Omental fat pad (tissue), 4 donors: ENCODE data around the gene TRAP1. TPM values are rescaled to one million over a fixed set of nuclear protein-coding genes. Genes with fewer than 3 reads are reported as not detected.

Experiments
- ATAC-seq: fragments of 150-250 bp; one replicate; pipeline ENCODE4 v1.9.1; 2016; ENCODE audit warnings: mild to moderate bottlenecking, moderate library complexity; ENCODE audit not compliant: low FRiP score
- DNase-seq: peaks from one replicate; pipeline ENCODE4 v3.0.0-alpha.2; 2019; ENCODE audit warnings: low spot score
- total RNA-seq, 4 donors: library from RNA; depleted of rRNA; stranded (reverse); fragments of >200 nt; gene quantifications; one replicate each; pipeline ENCODE4 v1.1.0, GENCODE V29; 2016
- TF ChIP-seq, protein P1 (sequence below), 3 donors: fragments of 450-650 bp; IDR thresholded peaks; one replicate each; pipeline ENCODE4 v1.5.1; 2016 to 2017; ENCODE audit warnings: antibody characterized with exemption in 3 of 3, mild to moderate bottlenecking in 3 of 3, moderate library complexity in 2 of 3

TRAP1 gene
- total RNA-seq, 4 donors from 2014 or later: 53.4 to 79.9 (median 70.5) TPM

DNA sequence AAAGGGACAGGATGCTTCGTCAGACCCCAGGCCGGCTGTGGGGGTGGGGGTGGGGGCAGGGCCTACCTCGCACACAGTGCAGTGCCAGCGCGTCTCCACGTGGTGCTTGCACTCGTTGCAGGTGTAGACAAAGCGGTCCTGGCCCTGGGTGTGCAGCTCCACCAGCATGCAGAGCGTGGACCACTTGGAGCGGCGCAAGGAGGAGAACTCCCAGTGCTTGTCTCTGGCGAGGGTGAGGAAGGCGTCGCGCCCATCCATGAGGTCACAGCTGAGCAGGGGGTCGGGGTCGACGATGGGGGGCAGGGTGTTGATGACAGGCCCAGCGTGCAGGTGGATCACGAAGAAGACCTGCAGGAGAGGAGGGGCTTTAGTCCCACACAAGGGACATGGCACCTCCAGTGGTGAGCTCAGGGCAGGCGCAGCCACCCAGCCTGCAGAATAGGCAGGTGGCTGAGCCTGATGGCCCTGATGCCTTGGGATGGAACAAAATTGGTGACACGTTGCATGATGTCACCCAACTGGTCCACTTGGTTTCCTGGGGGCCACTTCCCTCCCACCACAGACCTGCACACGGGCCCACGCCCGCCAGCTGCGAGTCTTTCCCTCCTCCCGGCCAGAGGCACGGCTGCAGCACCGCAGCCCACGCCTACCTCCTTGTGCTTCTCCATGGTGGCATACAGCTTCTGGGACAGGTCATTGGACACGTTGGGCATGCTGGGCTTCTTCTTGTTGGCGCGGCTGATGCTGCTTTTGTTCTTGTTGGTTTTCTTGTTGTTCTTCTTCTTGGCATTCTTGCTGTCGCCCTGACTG lies 14.0 kb upstream of the TRAP1 start:
- no peak for ATAC-seq
- DNase-seq: no peak
- TF ChIP-seq, protein P1, sequence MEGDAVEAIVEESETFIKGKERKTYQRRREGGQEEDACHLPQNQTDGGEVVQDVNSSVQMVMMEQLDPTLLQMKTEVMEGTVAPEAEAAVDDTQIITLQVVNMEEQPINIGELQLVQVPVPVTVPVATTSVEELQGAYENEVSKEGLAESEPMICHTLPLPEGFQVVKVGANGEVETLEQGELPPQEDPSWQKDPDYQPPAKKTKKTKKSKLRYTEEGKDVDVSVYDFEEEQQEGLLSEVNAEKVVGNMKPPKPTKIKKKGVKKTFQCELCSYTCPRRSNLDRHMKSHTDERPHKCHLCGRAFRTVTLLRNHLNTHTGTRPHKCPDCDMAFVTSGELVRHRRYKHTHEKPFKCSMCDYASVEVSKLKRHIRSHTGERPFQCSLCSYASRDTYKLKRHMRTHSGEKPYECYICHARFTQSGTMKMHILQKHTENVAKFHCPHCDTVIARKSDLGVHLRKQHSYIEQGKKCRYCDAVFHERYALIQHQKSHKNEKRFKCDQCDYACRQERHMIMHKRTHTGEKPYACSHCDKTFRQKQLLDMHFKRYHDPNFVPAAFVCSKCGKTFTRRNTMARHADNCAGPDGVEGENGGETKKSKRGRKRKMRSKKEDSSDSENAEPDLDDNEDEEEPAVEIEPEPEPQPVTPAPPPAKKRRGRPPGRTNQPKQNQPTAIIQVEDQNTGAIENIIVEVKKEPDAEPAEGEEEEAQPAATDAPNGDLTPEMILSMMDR (IDR thresholded peaks at IDR 0.05): no peak

DNA sequence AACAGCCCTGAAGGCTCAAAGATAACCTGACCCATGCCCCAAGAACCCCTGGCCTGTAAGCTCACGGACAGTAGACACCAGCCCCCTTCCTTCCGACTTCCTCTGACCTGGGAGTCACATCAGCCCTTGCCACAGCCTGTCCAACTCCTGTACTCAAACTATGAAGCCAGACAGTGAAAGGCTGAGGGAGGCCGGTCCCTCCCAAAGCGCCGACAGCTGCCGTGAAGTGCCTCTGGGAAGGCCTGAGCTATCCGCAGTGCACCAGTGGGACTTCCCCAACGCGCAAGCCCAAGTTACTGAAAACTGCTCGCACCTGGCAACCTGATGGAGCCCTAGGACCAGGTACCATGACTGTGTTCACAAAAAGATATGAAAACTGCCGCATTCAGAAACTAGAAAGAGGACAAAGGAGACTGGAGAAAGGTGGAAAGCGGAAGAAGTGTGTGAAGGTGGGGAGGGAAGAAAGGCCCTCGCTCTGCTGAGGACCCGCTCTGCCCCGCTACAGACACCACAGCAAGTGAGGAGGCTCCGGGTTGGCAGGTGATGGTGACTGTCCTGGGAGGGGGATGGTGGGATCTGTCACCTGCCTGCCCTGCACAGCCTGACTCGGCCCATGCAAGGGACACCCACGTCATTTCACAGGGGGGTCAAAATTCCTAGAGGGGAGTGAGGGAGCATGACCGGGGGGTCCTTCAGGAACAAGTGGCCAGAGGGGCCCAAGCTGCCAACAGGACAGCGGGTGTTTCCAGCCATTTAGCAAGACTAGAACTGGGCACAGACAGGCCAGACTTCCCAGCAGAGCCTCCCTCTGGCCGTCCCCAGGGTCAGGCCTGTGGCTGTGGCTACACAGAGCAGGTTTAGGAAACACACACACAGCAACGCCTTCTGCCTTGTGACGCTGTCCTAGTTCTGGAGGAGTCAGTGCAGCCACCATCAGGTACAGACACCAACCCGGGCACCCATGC lies 13.1 kb upstream of the TRAP1 start:
- TF ChIP-seq, protein P1 (IDR thresholded peaks at IDR 0.05): no peak
- ATAC-seq (no peak), DNase-seq (no peak)

DNA sequence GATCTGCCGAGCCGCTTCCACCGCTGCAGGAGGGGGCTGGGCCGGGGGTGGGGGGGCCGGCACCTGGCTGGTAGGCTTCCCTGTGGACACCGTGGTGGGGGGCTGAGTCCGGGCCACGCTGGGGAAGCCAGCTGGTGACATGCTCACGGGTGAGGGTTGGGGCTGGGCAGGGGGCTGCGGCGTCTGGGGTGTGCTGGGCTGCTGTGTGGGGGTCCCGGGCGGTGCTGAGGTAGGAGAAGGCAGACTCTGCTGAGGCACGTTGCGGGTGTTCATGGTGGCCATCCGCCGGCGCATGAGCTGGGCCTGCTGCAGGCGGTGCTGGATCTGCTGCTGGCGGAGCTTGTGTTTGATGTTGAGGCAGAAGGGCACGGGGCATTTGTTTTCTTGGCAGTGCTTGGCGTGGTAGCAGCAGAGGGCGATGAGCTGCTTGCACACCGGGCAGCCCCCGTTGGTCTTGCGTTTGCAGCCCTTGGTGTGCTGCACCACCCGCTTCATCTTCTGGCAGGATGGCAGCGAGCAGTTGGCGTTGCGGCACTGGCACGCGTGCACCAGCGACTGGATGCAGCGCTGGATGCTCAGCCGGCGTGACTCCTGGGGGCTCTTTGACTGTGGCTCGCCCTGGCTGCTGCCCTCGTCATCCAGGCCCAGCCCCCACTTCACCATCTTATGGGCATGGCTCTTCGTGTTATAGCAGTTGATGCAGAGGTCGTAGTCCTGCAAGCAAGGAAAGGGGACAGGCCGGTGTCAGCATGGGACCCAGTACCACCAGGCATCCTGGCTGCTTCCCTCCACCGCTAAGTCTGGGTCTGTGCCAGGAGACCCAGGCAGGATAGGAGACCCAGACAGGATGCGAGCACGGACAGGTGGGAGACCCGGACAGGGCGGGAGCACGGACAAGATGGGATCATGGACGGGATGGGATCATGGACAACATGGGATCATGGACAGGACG lies 12.1 kb upstream of the TRAP1 start:
- TF ChIP-seq, protein P1 (IDR thresholded peaks at IDR 0.05): no peak
- ATAC-seq (no peak), DNase-seq (no peak)

DNA sequence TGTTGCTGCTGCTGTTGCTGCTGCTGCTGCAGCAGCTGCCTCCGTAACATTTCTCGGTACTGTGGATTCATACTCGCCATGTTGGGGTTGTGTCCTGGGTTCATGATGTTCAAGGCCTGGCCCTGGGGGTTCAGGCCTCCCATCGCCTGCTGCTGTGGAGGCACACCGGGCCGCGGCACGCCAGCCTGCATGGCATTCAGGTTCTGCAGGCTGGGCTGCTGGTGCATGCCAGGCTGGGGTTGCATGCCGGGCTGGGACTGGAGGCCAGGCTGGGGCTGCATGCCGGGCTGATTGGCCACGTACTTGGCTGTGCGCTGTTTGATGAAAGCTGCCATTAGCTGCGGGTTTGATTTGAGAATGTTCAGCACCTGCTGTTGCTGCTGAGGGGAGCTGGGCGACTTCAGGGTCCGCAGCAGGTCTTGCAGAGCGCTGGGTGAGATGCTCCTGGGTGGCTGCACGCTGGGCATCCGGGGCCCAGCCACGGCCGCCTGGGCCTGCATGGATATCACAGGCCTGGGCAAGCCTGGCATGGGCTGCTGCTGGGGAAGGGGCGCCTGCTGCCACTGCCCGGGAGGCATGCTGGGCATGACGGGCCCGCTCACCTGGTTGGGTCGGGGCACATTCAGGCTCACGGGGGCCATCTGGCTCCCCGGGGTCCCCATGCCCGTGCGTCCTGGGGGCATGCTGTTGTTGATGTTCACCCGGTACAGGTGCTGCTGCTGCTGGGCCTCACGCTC lies 11.3 kb upstream of the TRAP1 start:
- TF ChIP-seq, protein P1 (IDR thresholded peaks at IDR 0.05): no peak
- ATAC-seq: no peak
- DNase-seq: no peak

DNA sequence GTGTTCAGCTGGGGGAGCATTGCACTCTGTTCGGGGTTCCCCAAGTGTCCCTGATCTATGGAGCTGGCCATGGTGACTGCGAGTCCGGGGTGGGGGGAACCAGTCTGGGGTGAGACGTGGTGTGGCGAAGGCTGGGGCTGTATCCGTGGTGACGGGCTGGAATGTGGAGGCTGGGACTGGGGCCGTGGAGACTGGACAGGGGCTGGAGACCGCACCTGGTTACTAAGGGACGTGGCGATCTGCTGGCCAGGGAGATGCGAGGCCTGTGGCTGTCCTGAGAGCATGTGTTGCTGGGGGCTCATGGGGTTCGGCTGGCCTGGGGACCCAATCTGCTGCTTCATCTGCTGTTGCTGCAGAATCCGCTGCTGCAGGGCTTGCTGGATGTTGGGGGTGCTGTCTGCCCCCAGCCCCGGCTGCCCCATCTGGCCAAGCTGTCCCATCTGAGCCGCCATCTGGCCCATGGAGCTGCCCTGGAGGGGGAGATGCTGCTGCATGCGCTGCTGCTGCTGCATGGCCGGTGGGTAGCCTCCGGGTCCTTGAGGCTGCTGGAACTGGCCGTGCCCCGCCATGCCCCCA lies 10.6 kb upstream of the TRAP1 start:
- TF ChIP-seq, protein P1 (IDR thresholded peaks at IDR 0.05): no peak
- ATAC-seq (peak; percentile 15), DNase-seq (no peak)
